Progenitor cell of endocrine pancreas (in vitro differentiated cells): ENCODE results near the gene PEX14. TPM values are rescaled to one million over a fixed set of nuclear protein-coding genes. Genes with fewer than 3 reads are reported as not detected.

Source experiments
- DNase-seq: peaks from one replicate; pipeline ENCODE4 v3.0.0; 2021; ENCODE audit warnings: low spot score; ENCODE audit not compliant: unreplicated experiment
- H3K27ac Mint-ChIP-seq: 2 replicates; pipeline ENCODE4 v1.8.0; 2021; ENCODE audit warnings: mild to moderate bottlenecking, moderate library complexity, mixed read lengths
- H3K27me3 Mint-ChIP-seq: 2 replicates; pipeline ENCODE4 v1.8.0; 2021; ENCODE audit warnings: mixed read lengths
- H3K36me3 Mint-ChIP-seq: 2 replicates; pipeline ENCODE4 v1.8.0; 2022; ENCODE audit warnings: mixed read lengths; ENCODE audit not compliant: insufficient read depth
- H3K4me1 Mint-ChIP-seq: 2 replicates; pipeline ENCODE4 v1.8.0; 2021; ENCODE audit warnings: low read depth, mixed read lengths
- H3K4me3 Mint-ChIP-seq: 2 replicates; pipeline ENCODE4 v1.8.0; 2021; ENCODE audit warnings: low read depth, mild to moderate bottlenecking, moderate library complexity, mixed read lengths
- H3K9me3 Mint-ChIP-seq: 2 replicates; pipeline ENCODE4 v1.8.0; 2021; ENCODE audit warnings: low read depth, mixed read lengths
- CTCF ChIP-seq: fragments of 200-600 bp; sonication (generic); IDR thresholded peaks from one replicate; pipeline ENCODE4 v1.5.0; 2021; ENCODE audit warnings: antibody characterized with exemption, mild to moderate bottlenecking; ENCODE audit not compliant: unreplicated experiment
- total RNA-seq: library from RNA; stranded (reverse); gene quantifications from 2 replicates; pipeline ENCODE4 v1.2.1, GENCODE V29; 2021

Gene PEX14
- total RNA-seq, 1 donor from 2014 or later: 27.8 TPM

- Mint-ChIP-seq H3K36me3 (no peaks in the 10 kb centered on the region), H3K27ac (no peak overlapping the region), H3K4me1 (peaks cover 54% of the 10 kb centered on the region), H3K27me3 (peaks cover 28% of the 10 kb centered on the region), H3K4me3 (no peak overlapping the region), H3K9me3 (no peaks in the 10 kb centered on the region)
- DNase-seq: no peak
- TF ChIP-seq CTCF: no peak
These were observed 42.4 kb downstream of the PEX14 start for GRCh38 chr1:10516925-10517676.

GRCh38 chr1:10517677-10517982 lies 42.9 kb downstream of the PEX14 start:
- H3K27me3 Mint-ChIP-seq: peaks cover 33% of the 10 kb centered on the region
- no peak overlapping the region for H3K27ac Mint-ChIP-seq
- no peaks in the 10 kb centered on the region for H3K36me3 Mint-ChIP-seq
- peaks cover 57% of the 10 kb centered on the region for H3K4me1 Mint-ChIP-seq
- no peaks in the 10 kb centered on the region for H3K9me3 Mint-ChIP-seq
- no peak for DNase-seq
- no peak overlapping the region for H3K4me3 Mint-ChIP-seq
- no peak for TF ChIP-seq CTCF

GRCh38 chr1:10519016-10519417 lies 44.3 kb downstream of the PEX14 start:
- H3K9me3 Mint-ChIP-seq: no peaks in the 10 kb centered on the region
- H3K4me1 Mint-ChIP-seq: peaks cover 64% of the 10 kb centered on the region
- H3K4me3 Mint-ChIP-seq: no peak overlapping the region
- peak; percentile 20 for DNase-seq
- H3K36me3 Mint-ChIP-seq: no peaks in the 10 kb centered on the region
- H3K27me3 Mint-ChIP-seq: peaks cover 42% of the 10 kb centered on the region
- H3K27ac Mint-ChIP-seq: no peak overlapping the region
- TF ChIP-seq CTCF: peak; percentile 43

- Mint-ChIP-seq H3K9me3 (no peaks in the 10 kb centered on the region), H3K27ac (no peak overlapping the region), H3K4me1 (peaks cover 64% of the 10 kb centered on the region), H3K36me3 (no peaks in the 10 kb centered on the region), H3K27me3 (peaks cover 42% of the 10 kb centered on the region), H3K4me3 (no peak overlapping the region)
- no peak for DNase-seq
- no peak for TF ChIP-seq CTCF
These were observed 45.7 kb downstream of the PEX14 start for GRCh38 chr1:10520497-10520896.

GRCh38 chr1:10520952-10521351 lies 46.2 kb downstream of the PEX14 start:
- peaks cover 40% of the 10 kb centered on the region for H3K27me3 Mint-ChIP-seq
- H3K4me1 Mint-ChIP-seq: peaks cover 62% of the 10 kb centered on the region
- H3K4me3 Mint-ChIP-seq: no peak overlapping the region
- no peaks in the 10 kb centered on the region for H3K9me3 Mint-ChIP-seq
- no peaks in the 10 kb centered on the region for H3K36me3 Mint-ChIP-seq
- no peak for DNase-seq
- TF ChIP-seq CTCF: no peak
- H3K27ac Mint-ChIP-seq: no peak overlapping the region
